ENCODE results near the gene MNAT1. TPM values are rescaled to one million over a fixed set of nuclear protein-coding genes. Genes with fewer than 3 reads are reported as not detected.

The MNAT1 gene
- total and polyA plus RNA-seq, 3 donors from 2014 or later = 17.3 to 39.9 (median 36.0) TPM

- 89 to 91% methylated on average over 3 of the region's 3 CpGs for WGBS, 2 donors
- intact Hi-C loops (cut with DNase I; ENCODE audit: low total_unique reads) = no loop called here
- H3K9me3 ChIP-seq = no peaks in the 10 kb centered on the region
- TF ChIP-seq CTCF (IDR thresholded peaks at IDR 0.05) (no peak), POLR2A (IDR thresholded peaks at IDR 0.05) (no peak)
- H3K27ac ChIP-seq = no peak overlapping the region
- H3K4me3 ChIP-seq = no peak overlapping the region
- H3K27me3 ChIP-seq = no peaks in the 10 kb centered on the region
- no peaks in the 10 kb centered on the region for H3K36me3 ChIP-seq (ENCODE audit: low read depth, missing control alignments)
- H3K4me1 ChIP-seq = no peaks in the 10 kb centered on the region
- DNase-seq = no peak
Measured at GRCh38 chr14:60893911-60894310, 159.3 kb downstream of the MNAT1 start.

GRCh38 chr14:60904381-60904780 is 169.8 kb downstream of the MNAT1 start:
- TF ChIP-seq CTCF (IDR thresholded peaks at IDR 0.05) (no peak), POLR2A (IDR thresholded peaks at IDR 0.05) (no peak)
- Histone ChIP-seq H3K4me1 (no peaks in the 10 kb centered on the region), H3K4me3 (no peak overlapping the region), H3K27ac (no peak overlapping the region), H3K9me3 (no peaks in the 10 kb centered on the region), H3K36me3 (ENCODE audit: low read depth, missing control alignments) (no peaks in the 10 kb centered on the region), H3K27me3 (no peaks in the 10 kb centered on the region)
- DNase-seq = no peak
- intact Hi-C loops (cut with DNase I; ENCODE audit: low total_unique reads) = no loop called here

- no peak for DNase-seq
- Histone ChIP-seq H3K27me3 (no peaks in the 10 kb centered on the region), H3K4me1 (no peaks in the 10 kb centered on the region), H3K9me3 (no peaks in the 10 kb centered on the region), H3K27ac (no peak overlapping the region), H3K4me3 (no peak overlapping the region), H3K36me3 (ENCODE audit: low read depth, missing control alignments) (no peaks in the 10 kb centered on the region)
- TF ChIP-seq POLR2A (IDR thresholded peaks at IDR 0.05) (no peak), CTCF (IDR thresholded peaks at IDR 0.05) (no peak)
- intact Hi-C loops (cut with DNase I; ENCODE audit: low total_unique reads) = no loop called here
Measured at GRCh38 chr14:60905923-60906322, 171.4 kb downstream of the MNAT1 start.

GRCh38 chr14:60915781-60916180 is 181.2 kb downstream of the MNAT1 start:
- Histone ChIP-seq H3K36me3 (ENCODE audit: low read depth, missing control alignments) (no peaks in the 10 kb centered on the region), H3K9me3 (no peaks in the 10 kb centered on the region), H3K27ac (no peak overlapping the region), H3K4me1 (no peaks in the 10 kb centered on the region), H3K27me3 (no peaks in the 10 kb centered on the region), H3K4me3 (no peak overlapping the region)
- no peak for DNase-seq
- intact Hi-C loops (cut with DNase I; ENCODE audit: low total_unique reads) = no loop called here
- no peak for TF ChIP-seq POLR2A (IDR thresholded peaks at IDR 0.05)
- TF ChIP-seq CTCF (IDR thresholded peaks at IDR 0.05) = no peak
- WGBS, 2 donors = 77 to 90% methylated on average over 3 of the region's 3 CpGs

- intact Hi-C loops (cut with DNase I; ENCODE audit: low total_unique reads) = no loop called here
- H3K4me3 ChIP-seq = no peak overlapping the region
- H3K27me3 ChIP-seq = no peaks in the 10 kb centered on the region
- WGBS, 2 donors = 89 to 97% methylated on average over 2 of the region's 2 CpGs
- TF ChIP-seq POLR2A (IDR thresholded peaks at IDR 0.05) (no peak), CTCF (IDR thresholded peaks at IDR 0.05) (no peak)
- no peaks in the 10 kb centered on the region for H3K4me1 ChIP-seq
- no peaks in the 10 kb centered on the region for H3K9me3 ChIP-seq
- no peaks in the 10 kb centered on the region for H3K36me3 ChIP-seq (ENCODE audit: low read depth, missing control alignments)
- DNase-seq = no peak
- no peak overlapping the region for H3K27ac ChIP-seq
Measured at GRCh38 chr14:60922050-60922449, 187.5 kb downstream of the MNAT1 start.

Data from testis (tissue), 3 donors.